ENCODE data around the gene GGA3.

- TF ChIP-seq CTCF (IDR thresholded peaks at IDR 0.05; ENCODE audit: low read length) (no peak), EZH2 (IDR thresholded peaks at IDR 0.05; ENCODE audit: borderline replicate concordance, low read length) (no peak)
Measured at GRCh38 chr17:75301049-75301448, 39.6 kb upstream of the GGA3 start.

All from OCI-LY1 (cell line).